ENCODE data around the gene WDR70.

- TF ChIP-seq CTCF (IDR thresholded peaks at IDR 0.05) (no peak), POLR2A (IDR thresholded peaks at IDR 0.05) (no peak)
These were observed 111.8 kb downstream of the WDR70 start for GRCh38 chr5:37490931-37491330.
